Smooth muscle cell (in vitro differentiated cells): ENCODE measurements around the gene KLHL30. TPM values are rescaled to one million over a fixed set of nuclear protein-coding genes. Genes with fewer than 3 reads are reported as not detected.

Source experiments
- DNase-seq: peaks from one replicate; lab custom pipeline; 2025; ENCODE audit not compliant: unreplicated experiment; lab: John Stamatoyannopoulos, UW
- H2AFZ ChIP-seq: fragments of 200-600 bp; sonication (generic); 2 replicates; pipeline ENCODE4 v1.6.0; 2016; ENCODE audit warnings: antibody characterized with exemption, low read depth, mild to moderate bottlenecking
- H3F3A ChIP-seq: fragments of 200-600 bp; sonication (generic); 2 replicates; pipeline ENCODE4 v1.6.0; 2017; ENCODE audit warnings: antibody characterized with exemption, low read depth
- H3K27ac ChIP-seq: fragments of 200-600 bp; sonication (generic); 2 replicates; pipeline ENCODE4 v1.5.1; 2016; ENCODE audit warnings: low read depth, mild to moderate bottlenecking
- H3K27me3 ChIP-seq: fragments of 200-600 bp; sonication (generic); 2 replicates; pipeline ENCODE4 v1.6.1; 2016; ENCODE audit warnings: low read depth, mild to moderate bottlenecking
- H3K36me3 ChIP-seq: fragments of 200-600 bp; sonication (generic); 2 replicates; pipeline ENCODE4 v1.5.1; 2016; ENCODE audit warnings: low read depth
- H3K4me1 ChIP-seq: fragments of 200-600 bp; sonication (generic); 2 replicates; pipeline ENCODE4 v1.5.1; 2016; ENCODE audit warnings: low read depth
- H3K4me2 ChIP-seq: fragments of 200-600 bp; sonication (generic); 2 replicates; pipeline ENCODE4 v1.6.0; 2016; ENCODE audit warnings: mild to moderate bottlenecking
- H3K4me3 ChIP-seq: fragments of 200-600 bp; sonication (generic); 2 replicates; pipeline ENCODE4 v1.5.1; 2016; ENCODE audit warnings: mild to moderate bottlenecking
- H3K79me2 ChIP-seq: fragments of 200-600 bp; sonication (generic); 2 replicates; pipeline ENCODE4 v1.6.0; 2016; ENCODE audit warnings: low read depth, mild to moderate bottlenecking
- H3K9ac ChIP-seq: fragments of 200-600 bp; sonication (generic); 2 replicates; pipeline ENCODE4 v1.6.0; 2016; ENCODE audit warnings: low read depth
- H3K9me3 ChIP-seq: fragments of 200-600 bp; sonication (generic); replicated peaks from 2 replicates; pipeline ENCODE4 v1.5.1; 2016; ENCODE audit warnings: low read depth
- H4K20me1 ChIP-seq: fragments of 200-600 bp; sonication (generic); 2 replicates; pipeline ENCODE4 v1.6.0; 2016; ENCODE audit warnings: low read depth
- CTCF ChIP-seq: fragments of 200-600 bp; sonication (generic); IDR thresholded peaks from 2 replicates; pipeline ENCODE4 v1.5.1; 2017; ENCODE audit warnings: borderline replicate concordance, mild to moderate bottlenecking, antibody characterized with exemption; ENCODE audit not compliant: insufficient read depth, poor library complexity, severe bottlenecking
- WGBS: methylation state at CpG from one replicate; pipeline ENCODE4 v1.1.7; 2016; ENCODE audit warnings: low lambda C conversion rate; 5-methylcytosine and 5-hydroxymethylcytosine counted together
- polyA plus RNA-seq: library from polyadenylated mRNA; unstranded; fragments of >200 nt; fragmentation: Nextera tagmentation; extraction: Ambion mirVana; gene quantifications from 2 replicates; pipeline ENCODE4 v1.2.1, GENCODE V29; 2016
- total RNA-seq: library from RNA; depleted of rRNA; stranded (reverse); fragments of >200 nt; gene quantifications from 2 replicates; pipeline ENCODE4 v1.2.3, GENCODE V29; 2014

KLHL30 gene
- total and polyA plus RNA-seq, 2 experiments from 2014 or later, result 0.31 TPM; not detected in 1

- Histone ChIP-seq H3K36me3 (no peaks in the 10 kb centered on the region), H3F3A (no peaks in the 10 kb centered on the region), H3K4me1 (peaks cover 5% of the 10 kb centered on the region), H3K9ac (no peak overlapping the region), H2AFZ (no peak overlapping the region), H3K4me3 (no peak overlapping the region), H3K79me2 (no peaks in the 10 kb centered on the region), H3K9me3 (no peaks in the 10 kb centered on the region), H3K27me3 (peaks cover 64% of the 10 kb centered on the region), H3K4me2 (no peak overlapping the region), H4K20me1 (no peaks in the 10 kb centered on the region), H3K27ac (no peak overlapping the region)
- TF ChIP-seq CTCF, result no peak
- no peak for DNase-seq
- WGBS, result 88% methylated on average over 14 of the region's 14 CpGs
Measured at GRCh38 chr2:238162251-238162845, 23.9 kb downstream of the KLHL30 start.

- Histone ChIP-seq H4K20me1 (no peaks in the 10 kb centered on the region), H2AFZ (no peak overlapping the region), H3K27me3 (peaks cover 64% of the 10 kb centered on the region), H3K36me3 (no peaks in the 10 kb centered on the region), H3F3A (no peaks in the 10 kb centered on the region), H3K4me1 (peaks cover 5% of the 10 kb centered on the region), H3K9me3 (no peaks in the 10 kb centered on the region), H3K4me3 (peak overlapping the region; percentile 36), H3K27ac (no peak overlapping the region), H3K9ac (no peak overlapping the region), H3K4me2 (peak overlapping the region; percentile 76), H3K79me2 (no peaks in the 10 kb centered on the region)
- TF ChIP-seq CTCF, result no peak
- 71% methylated on average over 15 of the region's 15 CpGs for WGBS
- DNase-seq, result no peak
Measured at GRCh38 chr2:238162846-238163441, 24.5 kb downstream of the KLHL30 start.

GRCh38 chr2:238163481-238164198 is 25.2 kb downstream of the KLHL30 start:
- H3K4me2 ChIP-seq, result peak overlapping the region; percentile 76
- no peaks in the 10 kb centered on the region for H3K36me3 ChIP-seq
- peaks cover 5% of the 10 kb centered on the region for H3K4me1 ChIP-seq
- H2AFZ ChIP-seq, result no peak overlapping the region
- no peak overlapping the region for H3K9ac ChIP-seq
- no peaks in the 10 kb centered on the region for H3K79me2 ChIP-seq
- H3K9me3 ChIP-seq, result no peaks in the 10 kb centered on the region
- no peak for DNase-seq
- WGBS, result 10% methylated on average over 49 of the region's 95 CpGs
- TF ChIP-seq CTCF, result no peak
- peaks cover 58% of the 10 kb centered on the region for H3K27me3 ChIP-seq
- peak overlapping the region; percentile 36 for H3K4me3 ChIP-seq
- no peaks in the 10 kb centered on the region for H4K20me1 ChIP-seq
- no peaks in the 10 kb centered on the region for H3F3A ChIP-seq
- no peak overlapping the region for H3K27ac ChIP-seq
